IPS-11a (cell line): ENCODE data around the gene GUCY1A1.

ENCODE experiments used
- H3K4me3 ChIP-seq: one replicate; pipeline ENCODE4 v1.5.1; 2013; ENCODE audit warnings: low read depth, low read length, control low read depth

The GUCY1A1 gene

DNA sequence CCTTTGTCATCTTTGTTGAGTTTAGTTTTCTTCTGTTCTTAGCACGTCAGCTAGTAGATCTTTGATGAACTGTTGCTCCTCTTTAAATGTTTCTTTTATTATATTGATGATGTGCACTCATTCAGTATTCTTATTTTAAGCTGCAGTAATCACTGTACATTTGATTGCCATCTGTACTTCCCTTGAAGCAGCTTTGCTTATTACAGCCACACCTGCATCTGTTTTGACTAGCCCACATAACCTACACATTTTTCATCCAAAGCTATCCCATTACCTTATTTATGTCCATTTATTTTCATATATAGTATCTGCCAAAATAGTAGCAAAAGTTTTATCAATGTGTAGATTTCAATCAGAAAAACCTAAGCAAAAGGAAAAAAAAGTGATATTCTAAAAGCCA lies 68.3 kb downstream of the GUCY1A1 start:
- no peak overlapping the region for H3K4me3 ChIP-seq

DNA sequence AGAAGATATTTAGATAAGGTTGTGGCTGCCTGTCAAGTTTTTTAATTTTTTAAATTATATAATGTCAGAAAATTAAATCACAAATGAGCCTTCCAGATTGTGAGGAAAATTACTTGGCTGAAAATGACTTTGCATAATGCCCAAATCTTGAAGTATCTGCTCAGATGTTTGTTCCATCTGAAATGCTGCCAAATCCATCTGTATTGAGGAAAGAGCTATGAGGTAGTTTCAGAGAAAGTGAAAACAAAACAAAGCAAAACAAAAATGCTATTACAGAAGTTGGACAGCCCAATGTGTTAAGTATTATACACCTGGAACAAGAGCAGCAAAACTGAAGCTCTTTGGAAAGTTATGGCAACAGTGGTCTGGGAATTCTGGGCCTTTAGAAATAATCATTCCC lies 68.8 kb downstream of the GUCY1A1 start:
- H3K4me3 ChIP-seq: no peak overlapping the region

DNA sequence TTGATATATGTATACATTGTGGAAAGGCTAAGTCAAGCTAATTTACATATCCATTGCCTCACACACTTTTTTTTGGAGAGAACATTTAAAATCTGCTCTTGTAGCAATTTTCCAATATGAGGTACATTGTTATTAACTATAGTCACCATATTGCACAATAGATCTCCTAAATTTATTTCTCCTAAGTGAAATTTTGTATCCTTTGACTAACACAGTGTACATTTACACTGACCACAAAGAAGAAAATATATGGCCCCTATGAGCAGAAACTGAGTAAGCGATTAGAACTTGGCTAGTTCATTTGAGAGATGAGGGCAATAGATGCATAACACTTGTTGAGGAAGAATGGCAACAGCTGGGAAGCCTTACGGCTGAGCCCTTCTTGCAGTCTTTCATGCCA lies 71.9 kb downstream of the GUCY1A1 start:
- H3K4me3 ChIP-seq: no peak overlapping the region

DNA sequence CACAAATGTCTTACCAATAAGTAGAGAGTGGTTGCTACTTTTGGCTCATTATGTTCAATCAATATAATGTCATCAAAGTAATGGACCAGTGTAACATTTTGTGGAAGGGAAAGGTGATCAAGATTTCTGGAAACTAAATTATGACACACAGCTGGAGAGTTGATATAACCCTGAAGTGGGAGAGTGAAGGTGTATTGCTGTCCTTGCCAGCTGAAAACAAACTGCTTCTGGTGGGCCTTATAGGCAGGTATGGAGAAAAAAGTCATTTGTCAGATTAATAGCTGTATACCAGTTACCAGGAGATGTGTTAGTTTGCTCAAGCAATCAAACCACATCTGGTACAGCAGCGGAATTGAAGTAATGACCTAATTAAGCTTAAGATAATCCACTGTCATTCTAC lies 74.9 kb downstream of the GUCY1A1 start:
- H3K4me3 ChIP-seq: no peak overlapping the region

DNA sequence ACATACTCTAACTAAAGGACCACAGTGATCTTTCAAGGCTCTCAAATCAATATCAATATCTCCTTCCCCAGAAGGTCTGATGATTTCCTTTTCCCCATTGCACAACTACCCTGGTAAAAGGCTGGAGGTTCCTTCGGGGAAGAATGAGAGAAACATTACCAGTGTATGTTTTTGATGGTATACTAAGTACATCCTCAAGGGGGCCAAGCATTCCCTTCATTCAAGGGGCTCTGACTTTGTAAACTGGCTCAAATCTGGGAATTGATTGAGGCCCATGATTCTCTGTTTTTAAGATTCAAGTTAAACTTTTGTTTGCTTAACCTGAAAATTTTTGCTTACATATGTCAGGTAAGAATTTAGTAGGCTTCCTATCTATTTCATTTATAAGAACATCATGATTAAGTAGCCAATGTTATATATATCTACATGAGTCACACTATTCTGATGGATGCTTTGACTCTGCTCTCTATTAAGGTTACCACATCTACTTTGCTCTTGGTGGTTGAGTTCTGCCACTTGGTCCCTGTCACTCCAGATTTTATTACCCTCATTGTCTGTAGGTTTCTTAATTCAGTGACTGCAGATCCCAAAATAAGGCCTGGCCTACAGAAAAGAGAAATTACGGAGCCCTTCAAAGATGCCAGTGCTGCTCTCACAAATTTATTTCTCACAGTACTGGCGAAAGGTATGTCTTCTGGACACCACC lies 75.8 kb downstream of the GUCY1A1 start:
- no peak overlapping the region for H3K4me3 ChIP-seq

DNA sequence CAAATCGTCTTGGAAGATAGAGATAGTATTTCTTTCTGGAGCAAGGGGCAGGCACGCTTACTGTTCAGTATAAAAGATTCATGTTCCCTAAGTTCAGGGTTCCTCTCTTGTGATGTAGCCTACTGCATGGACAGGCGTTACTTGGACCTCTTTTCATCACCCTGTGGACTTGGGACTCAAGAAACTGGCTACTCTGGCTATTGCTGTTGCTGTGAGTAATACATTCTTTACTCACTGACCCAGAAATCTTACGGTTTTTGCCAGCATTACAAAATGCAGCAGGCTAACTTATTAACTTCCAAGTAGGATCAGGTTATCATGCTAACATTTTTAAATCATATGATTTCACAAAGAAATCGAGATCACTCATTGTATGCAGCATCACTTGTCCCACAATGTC lies 79.3 kb downstream of the GUCY1A1 start:
- no peak overlapping the region for H3K4me3 ChIP-seq

DNA sequence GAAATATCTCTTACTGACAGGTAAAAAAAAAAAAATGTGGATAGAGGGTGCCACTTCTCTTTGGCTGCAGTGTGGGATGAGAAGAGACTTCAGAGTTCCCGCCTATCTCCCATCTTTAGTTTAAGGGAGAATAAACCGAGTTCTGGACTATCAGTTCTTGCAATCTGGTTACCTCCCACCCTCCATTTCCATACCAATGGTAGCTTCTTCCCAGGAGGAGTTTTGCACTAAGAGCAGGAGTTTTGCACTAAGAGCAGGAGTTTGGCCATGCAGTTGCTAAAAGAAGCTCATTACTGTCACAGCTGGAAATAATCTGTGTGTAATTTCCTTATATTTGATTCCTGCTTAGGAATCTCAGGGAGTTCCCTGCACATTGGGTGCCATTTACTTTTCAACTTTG lies 81.4 kb downstream of the GUCY1A1 start:
- no peak overlapping the region for H3K4me3 ChIP-seq

DNA sequence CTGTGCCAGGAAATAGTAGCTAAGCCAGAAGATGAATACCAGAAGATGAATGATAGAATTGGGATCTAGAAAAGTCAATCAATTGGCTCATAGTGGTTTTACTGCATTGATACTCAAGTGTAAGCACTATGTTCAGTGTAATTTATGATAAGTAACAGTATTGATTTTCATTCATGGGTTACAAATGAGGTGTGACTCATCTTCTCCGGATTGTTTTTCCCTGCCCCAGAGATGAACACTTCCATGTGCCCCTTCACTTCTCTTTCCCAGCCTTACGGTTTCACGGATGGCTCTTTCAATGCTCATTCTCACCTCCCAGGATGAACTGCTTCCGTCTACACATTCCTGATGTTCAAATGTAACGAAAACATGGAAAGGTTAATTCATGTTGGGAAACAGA lies 82.4 kb downstream of the GUCY1A1 start:
- no peak overlapping the region for H3K4me3 ChIP-seq

DNA sequence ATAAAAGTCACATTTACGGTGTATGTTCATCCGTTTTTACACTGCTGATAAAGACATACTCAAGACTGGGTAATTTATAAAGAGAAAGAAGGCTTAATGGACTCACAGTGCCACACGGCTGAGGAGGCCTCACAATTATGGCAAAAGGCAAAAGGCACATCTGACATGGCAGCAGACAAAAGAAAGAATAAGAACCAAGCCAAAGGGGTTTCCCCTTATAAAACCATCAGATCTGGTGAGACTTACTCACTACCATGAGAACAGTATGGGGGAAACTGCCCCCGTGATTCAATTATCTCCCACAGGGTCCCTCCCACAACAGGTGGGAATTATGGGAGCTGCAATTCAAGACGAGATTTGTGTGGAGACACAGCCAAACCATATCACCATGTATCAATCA lies 84.9 kb downstream of the GUCY1A1 start:
- H3K4me3 ChIP-seq: no peak overlapping the region

DNA sequence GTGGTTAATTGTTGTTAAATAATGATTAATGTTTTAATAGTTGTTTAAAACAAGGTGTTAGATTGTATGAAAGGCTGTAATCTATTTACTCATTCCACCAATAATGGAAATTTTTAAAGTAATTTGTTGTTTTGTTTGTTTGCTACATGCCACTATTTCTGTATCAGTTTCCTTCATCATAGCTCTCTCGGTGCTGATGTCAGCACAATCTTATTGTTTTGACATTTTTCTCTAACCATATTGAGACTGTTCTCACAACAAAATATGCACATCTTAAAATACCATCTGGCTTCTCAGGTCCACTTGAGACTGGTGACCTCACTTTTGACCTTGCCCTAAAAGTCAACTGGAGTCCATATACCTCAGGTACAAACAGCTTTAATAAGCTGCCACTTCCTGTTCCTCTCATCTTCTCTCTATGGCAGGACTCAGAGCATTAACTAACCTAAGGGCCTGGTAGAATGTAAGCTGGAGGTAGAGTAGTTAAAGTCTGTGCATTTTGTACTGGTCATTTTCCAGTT lies 91.2 kb downstream of the GUCY1A1 start:
- no peak overlapping the region for H3K4me3 ChIP-seq

DNA sequence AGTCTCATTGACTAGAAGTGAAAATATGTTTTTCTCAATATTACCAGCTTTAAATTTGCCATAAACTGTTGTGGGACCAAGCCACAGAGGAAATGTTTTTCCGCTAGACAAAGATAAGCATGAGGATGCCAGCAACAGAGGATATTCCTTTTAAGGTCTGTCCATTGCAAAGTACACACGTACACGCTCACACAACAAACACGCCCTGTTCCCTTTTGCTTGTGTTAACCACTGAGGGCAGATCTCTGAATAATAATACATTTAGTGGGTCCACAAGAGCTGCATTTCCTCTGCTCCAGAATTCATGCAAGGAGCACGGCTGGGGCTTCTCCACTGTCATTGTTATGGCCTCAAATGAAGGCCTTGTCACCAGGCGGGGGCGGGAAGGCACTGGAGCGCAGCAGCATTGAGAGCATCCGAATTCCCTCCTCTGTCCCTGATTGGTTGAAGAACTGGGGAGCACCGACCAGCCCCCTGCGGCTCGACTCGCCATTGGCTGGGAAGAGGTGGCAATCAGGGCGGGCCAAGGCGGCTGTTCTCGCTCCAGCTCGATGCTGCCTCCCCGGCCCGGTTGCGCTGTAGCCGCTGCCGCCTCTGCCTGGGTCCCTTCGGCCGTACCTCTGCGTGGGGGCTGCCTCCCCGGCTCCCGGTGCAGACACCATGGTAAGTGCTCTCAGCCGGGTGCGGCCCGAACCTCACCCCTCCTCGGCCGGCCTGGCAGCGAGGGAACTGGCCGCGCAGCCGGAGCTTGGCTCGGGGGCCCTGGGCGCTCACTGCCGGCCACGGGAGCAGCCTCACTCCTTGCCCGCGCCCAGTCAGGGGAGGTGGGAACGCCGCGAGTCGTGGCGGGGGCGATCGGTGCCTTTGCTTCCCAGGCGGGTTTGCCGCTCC lies 92.1 kb downstream of the GUCY1A1 start, which contains the start of gene GUCY1B1:
Gene GUCY1B1, plus strand, starts transcription at position 541 of the 891 bp plus-strand sequence. Its CDS starts 120 bp downstream, at position 661.
- peak within 1 kb of the TSS; percentile 41 for H3K4me3 ChIP-seq

DNA sequence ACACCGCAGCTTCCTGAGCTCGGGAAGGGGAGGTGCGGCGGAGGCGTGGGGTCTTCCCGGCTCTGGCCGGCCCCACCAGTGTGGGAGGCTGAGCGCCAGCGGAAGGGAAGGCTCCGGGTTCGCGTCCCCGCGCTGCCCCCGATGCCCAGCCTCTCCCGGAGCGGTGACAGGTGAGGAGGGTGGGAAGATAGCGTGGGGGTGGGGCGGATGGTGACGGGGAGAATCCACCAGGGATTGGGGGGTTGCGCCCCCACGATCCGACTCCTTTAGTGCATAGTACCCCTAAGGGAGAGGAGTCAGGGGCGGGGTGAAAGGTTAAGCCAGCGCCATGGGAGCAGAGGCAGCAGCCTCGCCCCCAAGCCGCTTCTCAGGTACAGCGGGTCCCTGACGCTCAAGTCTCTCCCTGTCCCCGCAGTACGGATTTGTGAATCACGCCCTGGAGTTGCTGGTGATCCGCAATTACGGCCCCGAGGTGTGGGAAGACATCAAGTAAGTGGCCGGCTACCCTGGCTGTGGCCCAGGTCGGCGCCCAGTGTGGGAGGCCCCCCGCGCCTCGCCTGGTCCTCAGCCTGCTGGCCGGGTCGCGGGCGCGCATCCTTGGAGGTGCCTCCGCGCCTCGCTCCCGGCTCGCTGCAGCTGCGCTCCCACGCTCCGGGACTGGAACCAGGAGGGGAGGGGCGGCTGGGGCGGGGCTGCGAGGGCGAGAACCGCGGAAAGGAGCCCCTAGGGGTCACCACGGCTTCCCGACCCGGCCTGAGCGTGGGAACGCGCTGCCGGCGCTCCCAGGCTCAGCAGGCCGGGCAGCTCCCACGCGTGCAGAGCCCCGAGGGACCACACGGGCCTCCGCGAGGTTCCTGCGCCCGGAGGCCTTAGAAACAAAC lies 93.0 kb downstream of the GUCY1A1 start:
- H3K4me3 ChIP-seq: peak overlapping the region; percentile 41

DNA sequence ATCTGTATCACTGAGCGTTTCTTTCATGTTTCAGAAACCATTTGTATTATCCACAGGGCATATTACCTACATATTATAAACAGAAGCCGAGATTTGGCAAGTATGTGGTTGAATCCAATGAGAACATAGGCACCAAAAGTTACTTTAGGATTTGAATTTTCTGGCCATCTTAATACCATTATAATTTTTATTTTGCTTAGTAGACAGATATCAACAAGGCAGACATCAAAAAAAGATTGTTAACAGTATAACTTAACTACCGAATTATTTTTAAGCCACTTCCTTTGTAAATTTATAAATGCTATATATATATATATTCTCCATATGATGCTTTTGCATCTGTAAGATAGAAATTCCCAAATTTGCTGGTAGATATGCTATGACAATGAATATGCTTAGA lies 94.4 kb downstream of the GUCY1A1 start:
- no peak overlapping the region for H3K4me3 ChIP-seq

DNA sequence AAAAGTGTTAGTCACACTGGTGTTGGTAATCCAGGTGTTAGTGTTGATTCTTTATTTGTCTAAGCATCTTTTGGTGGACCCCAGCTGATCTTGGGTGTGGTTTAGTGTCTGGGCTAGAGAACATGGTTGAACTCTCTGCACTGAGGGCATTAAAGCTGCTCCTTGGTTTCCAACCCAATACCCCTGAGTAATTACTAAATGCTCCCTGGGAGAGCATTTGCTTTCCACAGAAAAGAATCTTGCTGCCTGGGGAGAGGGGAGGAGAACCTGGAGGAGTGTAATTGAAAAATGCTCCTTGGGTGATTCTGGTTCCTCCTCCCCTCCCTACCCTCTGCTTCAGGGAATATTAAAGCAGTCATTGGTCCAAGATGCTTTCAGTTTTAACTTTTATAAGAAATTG lies 95.3 kb downstream of the GUCY1A1 start:
- H3K4me3 ChIP-seq: no peak overlapping the region

DNA sequence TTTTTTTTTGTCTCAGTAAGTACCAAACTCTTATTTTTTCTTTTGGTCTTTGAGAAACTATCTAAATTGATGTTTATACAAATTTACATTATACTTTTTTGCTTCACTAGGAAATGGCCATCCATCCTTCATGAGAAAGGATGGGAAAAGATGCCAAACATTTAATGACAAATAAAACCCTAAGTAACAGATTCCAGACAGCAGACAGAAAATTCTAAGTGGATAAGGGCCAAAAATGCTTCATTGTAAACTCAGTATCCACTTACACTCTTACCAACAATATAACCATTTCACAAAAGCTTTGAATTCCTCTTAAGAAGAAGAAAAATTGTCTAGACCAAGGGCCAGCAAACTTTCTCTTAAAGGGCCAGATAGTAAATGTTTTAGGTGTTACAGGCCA lies 95.7 kb downstream of the GUCY1A1 start:
- H3K4me3 ChIP-seq: no peak overlapping the region

DNA sequence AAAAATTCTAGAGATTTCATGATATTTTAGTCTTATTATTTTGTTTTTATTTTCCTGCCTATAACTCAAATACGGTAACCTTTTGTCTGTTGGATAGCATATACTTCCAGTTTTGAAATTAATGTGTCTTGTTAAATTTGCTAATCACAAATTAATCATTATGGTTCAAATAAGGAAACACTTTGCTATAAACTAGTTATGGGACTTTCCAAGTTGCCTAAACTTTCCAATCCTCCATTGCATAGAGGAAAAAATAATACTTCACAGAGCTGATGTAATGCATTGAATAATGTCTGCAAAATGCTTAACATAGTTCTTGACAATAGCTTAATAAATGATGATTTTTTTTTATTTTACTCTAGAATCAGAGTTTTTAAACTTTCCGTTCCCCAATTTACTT lies 96.9 kb downstream of the GUCY1A1 start:
- no peak overlapping the region for H3K4me3 ChIP-seq

DNA sequence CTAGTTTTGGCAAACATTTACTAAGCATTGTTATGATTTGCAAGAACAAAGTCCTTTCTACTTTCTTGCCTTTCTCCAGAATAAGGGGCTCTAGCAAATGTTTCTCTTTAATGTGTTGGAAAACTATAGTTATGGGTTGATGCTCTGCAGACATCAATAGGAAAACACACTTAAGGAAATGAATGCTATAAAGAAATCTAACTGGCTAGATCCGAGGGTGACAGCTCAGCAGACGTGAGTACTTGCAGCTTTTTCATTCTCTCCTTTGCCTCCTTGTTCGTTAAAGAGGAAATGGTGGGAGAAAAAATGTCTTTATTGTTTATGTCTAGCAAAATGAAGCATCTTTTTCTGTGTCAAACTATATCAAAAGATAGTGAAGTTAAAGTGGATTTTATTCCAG lies 98.5 kb downstream of the GUCY1A1 start:
- no peak overlapping the region for H3K4me3 ChIP-seq

DNA sequence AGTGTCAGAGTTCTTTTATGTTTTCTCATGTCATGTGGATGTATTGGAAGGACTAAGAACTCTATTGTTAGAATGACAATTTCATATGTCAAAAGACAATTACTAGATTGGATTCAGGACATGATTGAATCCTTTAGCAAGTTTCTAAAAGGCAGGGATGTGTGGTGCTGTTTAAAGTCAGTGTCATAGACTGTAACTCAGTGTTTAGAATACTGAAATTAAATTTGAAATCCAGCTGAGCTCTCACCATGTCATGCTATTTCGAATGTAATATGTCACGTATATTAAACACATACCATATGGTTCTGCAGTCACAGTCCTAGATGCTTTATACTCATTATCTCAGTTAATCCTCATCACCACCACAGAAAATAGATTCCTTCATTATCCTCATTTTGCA lies 100.0 kb downstream of the GUCY1A1 start:
- H3K4me3 ChIP-seq: no peak overlapping the region

DNA sequence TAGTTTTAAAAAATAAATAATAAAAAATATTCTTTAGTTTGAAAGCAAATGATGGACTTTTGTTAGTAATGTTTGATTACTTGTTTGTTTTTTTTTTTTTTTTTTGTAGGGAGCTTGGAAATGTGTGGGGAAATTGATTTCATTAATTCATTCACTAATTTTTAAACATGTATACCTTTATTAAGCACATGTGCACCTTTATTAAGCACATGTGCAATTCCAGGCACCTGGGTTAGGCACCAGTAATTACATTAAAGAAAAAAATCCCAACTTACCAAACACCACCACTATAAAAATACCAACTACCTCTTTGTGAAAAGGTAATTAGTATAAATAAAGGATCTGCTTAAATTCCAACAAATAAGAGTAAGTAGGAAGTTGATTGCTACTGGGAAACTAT lies 101.7 kb downstream of the GUCY1A1 start:
- no peak overlapping the region for H3K4me3 ChIP-seq

DNA sequence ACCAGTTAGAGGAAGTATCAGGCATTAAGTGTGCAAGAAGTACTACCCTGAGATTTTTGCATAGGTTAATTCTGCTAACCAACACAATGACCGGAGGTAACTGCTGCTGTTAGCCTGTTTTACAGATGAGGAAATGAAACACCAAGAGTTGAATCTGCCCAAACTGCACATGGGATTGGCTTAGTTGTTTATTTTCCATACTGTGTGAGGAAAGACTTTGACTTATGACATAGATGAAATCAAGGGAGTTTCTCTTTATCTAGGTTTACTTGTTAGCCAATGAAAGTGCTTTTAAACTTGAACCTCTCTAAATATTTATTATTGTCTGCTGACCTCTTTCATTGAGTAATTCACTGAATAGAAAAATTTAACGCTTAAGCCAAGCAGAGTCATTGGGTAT lies 102.4 kb downstream of the GUCY1A1 start:
- no peak overlapping the region for H3K4me3 ChIP-seq
